Stimulated activated CD4-positive, alpha-beta T cell treated with anti-CD3 and anti-CD28 coated beads, Interleukin-4, amount 100 ng/mL, for 24 hours (primary cell): ENCODE results near the gene DLGAP4.

ENCODE experiments used
- DNase-seq: peaks from one replicate; pipeline ENCODE4 v3.0.0-alpha.2; 2020

DLGAP4 gene

GRCh38 chr20:36386236-36386635, 80.1 kb downstream of the DLGAP4 start:
- DNase-seq, result no peak

GRCh38 chr20:36390269-36390668, 84.1 kb downstream of the DLGAP4 start:
- DNase-seq, result no peak

- DNase-seq, result no peak
Observed at GRCh38 chr20:36390719-36391415, 84.7 kb downstream of the DLGAP4 start.

- no peak for DNase-seq
Observed at GRCh38 chr20:36391456-36391855, 85.3 kb downstream of the DLGAP4 start.

- DNase-seq, result no peak
Observed at GRCh38 chr20:36391955-36392354, 85.8 kb downstream of the DLGAP4 start.

GRCh38 chr20:36392989-36393388, 86.8 kb downstream of the DLGAP4 start:
- no peak for DNase-seq

DNA sequence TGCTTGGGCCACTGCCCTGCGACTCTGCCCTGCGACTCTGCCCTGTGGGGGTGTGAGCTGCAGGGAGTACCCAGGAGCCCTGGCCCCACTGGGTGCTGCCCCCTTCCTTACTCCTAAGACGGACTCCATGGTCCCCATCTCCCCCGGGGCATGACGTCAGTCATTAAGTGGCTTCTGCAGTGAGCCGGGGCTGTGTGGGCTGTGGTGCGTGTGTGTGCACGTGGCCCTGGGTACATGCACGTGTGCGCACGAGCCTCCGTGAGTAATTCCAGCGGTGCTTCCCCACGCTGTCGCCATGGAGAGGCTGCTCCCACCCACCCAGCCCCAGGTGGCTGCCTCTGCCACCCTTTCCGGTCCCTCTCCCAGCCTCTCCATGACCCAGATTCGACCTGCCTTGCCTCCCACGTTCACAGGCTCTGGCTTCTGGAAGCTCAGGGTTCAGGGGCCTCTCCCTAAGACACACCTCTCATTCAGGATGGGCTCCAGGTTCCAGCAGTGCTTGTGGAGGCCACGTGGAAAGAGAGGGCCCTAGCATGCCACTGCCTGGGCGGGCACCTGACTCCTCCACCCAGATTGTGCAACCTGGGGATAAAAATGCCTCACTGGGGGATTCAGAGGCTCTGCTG, 88.3 kb downstream of the DLGAP4 start:
- DNase-seq, result no peak

- no peak for DNase-seq
Observed at GRCh38 chr20:36396340-36396739, 90.2 kb downstream of the DLGAP4 start.

DNA sequence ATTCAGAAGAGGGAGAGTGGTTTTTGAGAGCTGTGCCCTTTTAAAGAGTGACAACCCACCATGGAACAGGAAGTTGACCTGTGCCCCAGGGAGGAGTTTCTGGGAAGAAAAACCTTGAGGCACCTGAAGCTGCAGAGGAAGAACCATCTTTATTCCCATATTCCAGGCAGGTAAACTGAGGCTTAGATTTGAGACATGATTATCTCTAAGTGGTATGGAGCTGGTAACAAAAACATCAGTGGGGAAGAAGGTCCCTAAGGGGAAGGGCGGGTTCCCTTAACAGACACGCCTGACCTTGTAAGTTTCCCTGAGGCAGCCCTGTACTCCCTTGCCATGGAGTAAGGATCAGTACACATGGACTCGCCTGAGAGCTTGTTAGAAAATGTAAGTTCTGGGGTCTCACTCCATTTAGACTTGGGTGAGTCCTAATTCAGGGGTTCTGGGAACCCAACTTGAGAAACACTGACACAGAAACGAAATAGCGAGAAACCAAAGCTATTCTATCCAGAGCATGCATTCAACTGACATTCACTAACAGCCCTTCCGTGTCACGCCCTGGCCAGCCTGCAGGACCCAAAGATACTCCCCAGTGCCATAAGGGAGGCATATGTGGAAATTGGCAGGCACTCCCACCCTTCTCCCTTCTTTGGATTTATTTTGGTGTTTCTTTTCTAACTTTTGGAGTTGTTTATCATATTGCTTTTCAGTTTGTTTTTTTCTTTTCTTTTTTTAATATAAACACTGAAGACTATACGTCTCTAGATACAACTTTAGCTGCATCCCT, 90.9 kb downstream of the DLGAP4 start:
- no peak for DNase-seq

- DNase-seq, result no peak
Observed at GRCh38 chr20:36398515-36398914, 92.4 kb downstream of the DLGAP4 start.

DNA sequence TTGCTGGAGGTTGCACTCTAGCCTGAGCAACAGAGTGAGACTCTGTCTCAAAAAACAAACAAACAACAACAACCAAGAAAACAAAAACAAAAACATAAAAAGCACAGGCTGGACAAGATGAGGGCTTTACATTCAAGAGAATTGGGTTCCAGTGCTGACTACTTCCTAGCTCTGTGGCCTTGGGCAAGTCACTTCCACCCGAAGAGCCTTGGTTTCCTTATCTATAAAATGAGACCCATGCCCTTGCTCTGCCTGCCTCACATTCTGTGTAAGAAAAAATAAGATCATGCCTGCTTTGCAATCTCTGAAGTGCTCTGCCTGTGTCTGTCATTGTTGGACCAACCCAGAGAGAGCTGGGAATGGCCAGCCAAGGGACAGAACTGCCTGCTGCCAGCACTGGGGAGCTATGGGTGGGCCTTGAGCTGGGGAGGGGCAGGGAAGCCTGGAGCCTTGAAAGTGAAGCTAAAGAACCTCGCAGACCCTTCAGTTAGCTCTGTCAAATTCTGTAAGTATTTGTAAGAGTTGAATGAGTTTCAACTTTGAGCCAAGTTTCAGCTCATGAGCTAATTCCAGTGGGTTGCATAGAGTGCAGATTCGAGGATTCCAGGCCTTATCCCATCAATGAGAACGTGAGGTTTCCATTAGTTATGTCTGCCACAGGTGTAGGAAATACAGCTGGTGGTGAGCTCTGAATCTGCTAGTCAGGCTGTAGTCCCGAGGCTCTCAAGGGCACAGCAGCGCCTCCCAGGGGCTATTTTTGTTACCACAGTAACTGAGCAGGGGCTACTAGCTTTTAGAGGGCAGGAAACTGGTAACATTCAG, 93.2 kb downstream of the DLGAP4 start:
- DNase-seq, result peak; percentile 17

- DNase-seq, result no peak
Observed at GRCh38 chr20:36399969-36400545, 93.9 kb downstream of the DLGAP4 start.

GRCh38 chr20:36400909-36401735, 95.0 kb downstream of the DLGAP4 start:
- DNase-seq, result no peak

GRCh38 chr20:36402708-36403107, 96.6 kb downstream of the DLGAP4 start:
- no peak for DNase-seq

GRCh38 chr20:36404435-36404978, 98.4 kb downstream of the DLGAP4 start:
- no peak for DNase-seq

DNA sequence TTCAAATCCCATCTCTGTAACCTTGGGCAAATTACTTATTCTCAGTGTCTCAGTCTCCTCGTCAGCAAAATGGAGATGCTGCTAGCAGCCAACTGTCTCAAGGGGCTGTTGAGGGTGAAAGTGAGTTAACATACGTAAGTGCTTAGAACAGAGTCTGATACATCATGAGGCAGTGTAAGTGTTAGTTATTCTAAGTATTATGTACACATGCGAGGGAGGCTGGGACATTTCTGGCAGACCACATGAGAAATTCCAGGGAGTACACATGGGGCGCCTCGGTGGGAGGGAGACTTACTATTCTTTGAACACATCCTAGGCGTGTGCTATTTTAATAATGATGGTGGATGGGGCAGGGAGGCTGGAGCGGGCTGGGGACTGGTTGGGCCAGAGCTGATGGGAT, 99.1 kb downstream of the DLGAP4 start:
- no peak for DNase-seq

GRCh38 chr20:36407199-36407733, 101.1 kb downstream of the DLGAP4 start:
- no peak for DNase-seq

- DNase-seq, result no peak
Observed at GRCh38 chr20:36408219-36408618, 102.1 kb downstream of the DLGAP4 start.

DNA sequence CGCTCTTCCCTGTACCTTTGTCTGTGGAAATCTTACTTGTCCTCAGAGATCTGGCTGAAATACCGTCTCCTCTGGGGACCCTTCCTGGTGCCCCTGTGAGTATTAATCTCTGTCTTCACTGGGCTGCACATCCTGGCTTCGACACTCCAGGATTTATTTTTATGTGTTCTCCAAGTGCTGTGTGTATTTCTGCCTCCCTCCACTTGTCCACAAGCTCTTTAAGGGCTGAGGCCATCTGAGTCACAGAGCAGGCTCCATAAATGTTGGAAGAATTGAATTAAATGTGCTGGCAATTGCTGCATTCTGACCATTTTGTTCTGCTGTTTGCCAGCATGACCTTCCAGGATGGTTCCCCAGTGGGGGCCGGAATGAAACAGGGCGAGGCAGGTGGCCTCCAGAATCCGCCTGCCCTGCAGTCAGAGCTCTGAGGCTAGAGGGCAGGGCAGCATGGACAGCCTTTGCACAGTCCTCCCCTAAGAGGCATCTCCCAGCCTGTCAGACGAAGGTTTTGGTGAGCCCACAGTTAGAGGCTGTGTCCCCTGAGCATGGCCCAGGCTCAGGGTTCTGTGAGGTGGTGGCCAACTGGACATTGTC, 105.8 kb downstream of the DLGAP4 start:
- no peak for DNase-seq

DNA sequence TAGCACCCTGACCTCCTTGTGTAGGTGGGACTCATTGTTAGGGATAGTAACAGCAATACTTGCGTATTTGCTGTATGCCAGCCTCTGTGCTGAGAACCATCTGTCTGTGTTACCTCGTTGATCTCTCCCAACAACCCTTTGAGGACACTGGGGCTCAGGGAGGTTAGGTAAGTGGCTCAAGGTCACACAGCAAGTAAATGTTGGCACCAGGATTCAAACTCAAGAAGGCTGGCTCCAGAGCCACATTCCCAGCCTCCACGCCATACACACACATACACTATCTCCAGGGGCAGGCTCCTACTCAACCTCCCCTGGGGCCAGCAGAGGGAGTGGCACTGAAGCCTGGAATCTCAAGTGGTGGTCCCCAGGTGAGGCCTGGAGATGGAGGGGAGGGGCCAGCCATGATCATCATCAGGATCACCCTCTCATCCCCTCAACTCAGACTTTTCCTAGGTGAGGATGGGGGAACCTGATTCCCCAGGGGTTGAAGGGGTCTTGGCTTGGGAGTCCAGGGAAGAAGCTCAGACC, 109.4 kb downstream of the DLGAP4 start:
- no peak for DNase-seq

DNA sequence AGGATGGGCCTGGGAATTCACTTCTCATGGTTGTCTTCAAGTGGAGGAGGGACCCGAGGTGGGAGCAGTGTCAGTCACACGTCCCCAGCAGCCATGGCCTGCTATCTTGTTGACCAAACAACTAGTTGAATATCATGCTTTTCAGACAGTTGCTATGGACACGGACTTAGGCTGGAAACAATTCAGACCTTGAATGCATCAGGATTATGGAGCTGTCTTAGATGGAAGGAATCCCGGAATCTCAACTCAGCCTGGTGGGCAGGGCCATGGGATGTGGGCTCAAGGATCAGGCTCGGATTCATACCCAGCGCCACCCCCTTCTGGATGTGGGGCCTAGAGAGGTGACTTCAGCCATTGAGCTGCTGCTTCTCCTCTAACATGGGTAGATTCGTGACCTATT, 112.6 kb downstream of the DLGAP4 start:
- no peak for DNase-seq
